ENCODE measurements around the gene UGGT2.
"Not testable (repeated sequence)": the region's sequence is repeated elsewhere in the genome, so short reads cannot be mapped to it uniquely, and the experiment has no call there.

The UGGT2 gene

DNA sequence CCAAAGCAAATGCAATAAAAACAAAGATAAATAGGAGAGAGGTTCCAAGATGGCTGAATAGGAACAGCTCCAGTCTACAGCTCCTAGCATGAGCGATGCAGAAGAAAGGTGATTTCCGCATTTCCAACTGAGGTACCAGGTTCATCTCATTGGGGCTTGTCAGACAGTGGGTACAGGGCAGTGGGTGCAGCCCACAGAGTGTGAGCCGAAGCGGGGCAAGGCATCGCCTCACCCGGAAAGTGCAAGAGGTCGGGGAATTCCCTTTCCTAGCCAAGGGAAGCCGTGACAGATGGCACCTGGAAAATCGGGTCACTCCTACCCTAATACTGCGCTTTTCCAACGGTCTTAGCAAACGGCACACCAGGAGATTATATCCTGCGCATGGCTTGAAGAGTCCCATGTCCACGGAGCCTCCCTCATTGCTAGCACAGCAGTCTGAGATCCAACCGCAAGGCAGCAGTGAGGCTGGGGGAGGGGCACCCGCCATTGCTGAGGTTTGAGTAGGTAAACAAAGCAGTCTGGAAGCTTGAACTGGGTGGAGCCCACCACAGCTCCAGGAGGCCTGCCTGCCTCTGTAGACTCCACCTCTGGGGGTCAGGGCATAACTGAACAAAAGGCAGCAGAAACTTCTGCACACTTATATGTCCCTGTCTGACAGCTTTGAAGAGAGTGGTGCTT, 6.6 kb downstream of the UGGT2 start:
- DNase-seq (ENCODE audit: low read depth in 2 of 2), result not testable (repeated sequence)

DNA sequence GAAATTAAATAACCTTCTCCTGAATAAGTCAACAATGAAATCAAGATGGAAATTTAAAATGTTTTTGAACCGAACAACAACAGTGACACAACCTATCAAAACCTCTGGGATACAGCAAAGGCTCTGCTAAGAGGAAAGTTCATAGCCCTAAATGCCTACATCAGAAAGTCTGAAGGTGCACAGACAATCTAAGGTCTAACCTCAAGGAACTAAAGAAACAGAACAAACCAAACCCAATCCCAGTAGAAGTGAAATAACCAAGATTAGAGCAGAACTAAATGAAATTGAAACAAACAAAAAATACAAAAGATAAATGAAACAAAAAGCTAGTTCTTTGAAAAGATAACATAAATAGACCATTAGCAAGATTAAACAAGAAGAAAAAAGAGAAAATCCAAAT, 9.0 kb downstream of the UGGT2 start:
- DNase-seq (ENCODE audit: low read depth in 2 of 2), result no peak

DNA sequence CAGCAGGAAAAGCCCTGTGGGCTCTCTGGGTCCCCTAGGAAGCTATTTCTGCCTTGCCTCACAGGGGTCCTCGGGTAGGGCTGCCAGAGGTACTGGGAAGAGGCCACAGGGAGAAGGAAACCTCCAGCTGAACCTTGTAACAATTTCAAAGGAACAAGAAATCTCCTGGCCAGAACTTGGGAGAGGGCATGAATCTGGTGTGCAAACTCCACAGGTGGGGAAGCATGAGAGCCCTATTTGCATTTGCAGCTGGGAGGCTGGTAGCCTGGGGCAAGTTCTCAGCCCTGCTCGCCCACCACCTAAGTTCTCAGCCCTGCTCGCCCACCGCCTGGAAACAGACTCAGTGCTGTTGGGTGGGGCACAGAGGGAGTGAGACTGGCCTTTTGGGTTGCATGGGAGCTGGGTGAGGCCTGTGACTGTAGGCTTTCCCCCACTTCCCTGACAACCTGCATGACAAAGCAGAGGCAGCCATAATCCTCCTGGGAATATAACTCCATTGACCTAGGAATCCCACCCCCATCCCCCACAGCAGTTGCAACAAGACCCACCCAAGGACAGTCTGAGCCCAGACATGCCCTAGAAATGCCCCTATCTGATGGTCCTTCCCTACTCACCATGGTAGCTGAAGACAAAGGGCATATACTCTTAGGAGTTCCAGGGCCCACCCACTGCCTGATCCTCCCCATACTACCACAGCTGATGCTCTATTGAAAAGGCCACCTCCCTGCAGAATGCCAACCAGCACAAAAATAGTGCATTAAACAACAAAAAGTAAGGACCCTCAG, 11.7 kb downstream of the UGGT2 start:
- no peak for DNase-seq (ENCODE audit: low read depth in 2 of 2)

DNA sequence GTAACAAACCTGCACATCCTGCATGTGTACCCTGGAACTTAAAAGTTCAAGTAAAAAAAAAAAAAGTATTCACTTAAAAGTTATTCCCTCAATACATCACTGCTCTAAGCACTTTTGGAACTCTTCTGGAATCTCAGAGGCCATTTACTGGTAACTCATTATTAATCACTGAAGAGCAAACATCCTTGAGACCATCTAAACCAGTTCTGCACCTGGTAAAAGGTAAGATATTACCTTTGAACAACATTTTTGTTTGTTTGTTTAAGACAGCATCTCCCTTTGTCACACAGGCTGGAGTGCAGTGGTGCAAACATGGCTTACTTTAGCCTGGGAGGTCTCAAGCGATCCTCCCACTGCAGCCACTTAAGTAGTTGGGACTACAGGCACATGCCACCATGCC, 16.7 kb downstream of the UGGT2 start:
- DNase-seq (ENCODE audit: low read depth in 2 of 2), result no peak

DNA sequence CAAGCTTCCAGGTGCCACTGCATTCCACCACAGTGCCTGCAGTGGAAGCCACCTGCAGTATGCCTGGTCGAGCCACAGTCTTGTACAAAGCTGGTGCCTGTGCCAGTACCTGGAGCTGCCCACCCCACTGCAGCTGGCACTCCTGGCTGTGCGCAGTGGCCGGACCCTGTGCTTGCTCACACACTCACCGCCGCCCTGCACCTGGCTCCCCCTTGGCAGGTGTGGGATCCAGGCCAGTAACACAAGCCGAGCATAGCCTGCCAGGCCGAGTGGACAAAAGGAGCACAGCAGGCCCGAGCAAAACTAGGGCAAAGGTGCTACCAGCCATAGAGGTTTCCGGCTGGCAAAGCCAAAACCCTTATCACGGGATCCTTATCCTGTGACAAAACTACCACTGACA, 18.5 kb downstream of the UGGT2 start:
- no peak for DNase-seq (ENCODE audit: low read depth in 2 of 2)

DNA sequence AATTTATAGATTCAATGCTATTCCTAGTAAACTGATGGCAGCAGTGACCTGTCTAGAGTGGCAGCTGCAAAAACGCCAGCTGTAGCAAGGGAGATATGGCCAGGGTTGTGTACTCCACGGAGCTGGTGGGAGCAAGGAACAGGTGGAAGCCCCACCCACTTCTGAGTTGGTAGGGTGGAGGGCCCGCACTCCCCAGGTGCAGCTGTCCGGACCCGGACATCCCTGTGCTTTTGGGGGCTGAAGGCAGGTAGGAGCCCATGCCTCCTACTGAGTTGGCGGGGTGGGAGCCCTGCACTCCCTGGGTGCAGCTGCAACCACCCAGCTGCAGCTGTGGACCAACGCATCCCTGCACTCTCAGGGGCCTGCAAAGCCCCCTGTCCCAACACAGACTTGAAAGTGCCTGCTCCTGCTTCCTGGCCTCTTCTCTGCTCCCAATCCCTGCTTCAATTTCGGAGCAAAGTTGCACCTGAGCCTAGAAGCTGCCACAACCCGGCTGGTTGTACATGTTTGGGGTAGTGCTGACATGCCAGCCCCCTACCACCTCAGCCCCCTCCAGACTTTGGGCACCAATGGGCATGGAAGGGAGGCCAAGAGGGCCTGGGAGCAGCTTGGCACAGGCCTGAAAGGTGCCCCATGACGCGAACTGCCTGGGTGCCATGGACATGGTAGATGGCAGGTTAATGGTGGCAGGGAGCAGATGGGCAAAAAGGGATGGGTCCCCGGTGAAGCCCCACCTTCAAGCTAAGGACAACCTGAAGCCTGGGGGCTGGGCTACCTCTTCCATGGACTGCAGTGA, 19.8 kb downstream of the UGGT2 start:
- DNase-seq (ENCODE audit: low read depth in 2 of 2), result no peak

DNA sequence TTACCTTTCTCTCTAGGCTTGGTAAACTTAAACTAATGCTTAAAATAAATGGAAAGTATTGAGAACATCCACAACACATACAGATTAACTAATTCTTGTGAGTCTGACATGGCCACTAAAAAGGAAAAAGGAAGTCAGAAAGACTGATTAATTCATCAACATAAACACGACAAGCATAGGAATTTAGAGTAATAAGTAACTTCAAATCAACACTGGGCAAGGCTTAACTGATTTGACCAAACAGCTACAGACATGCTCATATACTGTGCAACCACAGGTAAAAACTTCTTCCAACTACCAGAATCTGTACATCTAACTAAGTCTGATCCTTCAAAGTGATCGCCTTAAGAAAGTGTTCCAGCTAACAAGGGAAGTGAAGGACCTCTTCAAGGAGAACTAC, 20.5 kb downstream of the UGGT2 start:
- DNase-seq (ENCODE audit: low read depth in 2 of 2), result no peak

DNA sequence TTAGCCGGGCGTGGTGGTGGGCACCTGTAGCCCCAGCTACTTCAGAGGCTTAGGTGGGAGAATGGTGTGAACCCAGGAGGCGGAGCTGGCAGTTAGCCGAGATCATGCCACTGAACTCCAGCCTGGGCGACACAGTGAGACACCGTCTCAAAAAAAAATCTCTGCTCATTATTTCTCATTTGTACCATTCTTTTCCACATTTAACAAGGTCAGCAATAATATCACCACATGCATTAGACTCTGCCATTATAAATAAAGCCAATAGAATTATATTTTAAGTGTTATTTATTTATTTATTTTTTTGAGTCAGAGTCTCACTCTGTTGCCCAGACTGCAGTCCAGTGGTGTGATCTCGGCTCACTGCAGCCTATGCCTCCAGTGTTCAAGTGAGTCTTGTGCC, 24.2 kb downstream of the UGGT2 start:
- no peak for DNase-seq (ENCODE audit: low read depth in 2 of 2)

DNA sequence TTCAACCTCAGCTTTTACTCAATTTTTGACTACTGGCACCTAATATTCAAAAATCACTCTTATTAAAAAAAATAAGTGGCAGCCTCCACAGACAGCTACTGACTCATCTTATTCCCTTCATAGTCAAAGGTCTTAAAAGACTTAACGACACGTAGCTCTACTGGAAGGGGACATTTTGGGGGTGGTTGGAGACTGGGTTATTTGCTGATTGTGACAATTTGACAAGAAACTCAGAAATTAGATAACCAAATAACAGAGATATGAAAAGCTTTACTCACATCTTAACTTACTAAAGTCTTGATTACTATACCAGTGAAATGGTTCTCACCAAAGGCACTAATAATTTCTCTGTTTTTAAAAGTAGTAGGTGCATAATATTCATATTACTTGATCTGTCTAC, 25.7 kb downstream of the UGGT2 start:
- no peak for DNase-seq (ENCODE audit: low read depth in 2 of 2)

DNA sequence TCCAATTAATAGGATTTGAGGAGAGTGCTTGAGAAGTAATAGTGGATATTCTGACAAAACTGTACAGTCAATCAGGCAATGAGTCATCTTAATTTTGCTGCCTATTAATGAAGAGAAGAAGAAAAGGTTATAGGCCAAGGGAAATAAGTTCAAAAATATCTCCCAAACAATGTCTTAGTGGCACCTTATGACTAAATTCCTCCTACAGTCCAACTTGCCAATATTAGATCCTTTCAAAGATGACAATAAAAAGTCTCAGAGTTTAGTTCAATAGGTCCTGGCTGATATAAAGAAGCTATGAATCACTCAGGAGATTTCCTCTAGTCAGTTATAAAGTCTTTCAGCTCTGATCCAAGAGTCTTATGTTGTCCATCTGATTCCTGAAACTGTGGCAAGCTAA, 27.9 kb downstream of the UGGT2 start:
- DNase-seq (ENCODE audit: low read depth in 2 of 2), result no peak

DNA sequence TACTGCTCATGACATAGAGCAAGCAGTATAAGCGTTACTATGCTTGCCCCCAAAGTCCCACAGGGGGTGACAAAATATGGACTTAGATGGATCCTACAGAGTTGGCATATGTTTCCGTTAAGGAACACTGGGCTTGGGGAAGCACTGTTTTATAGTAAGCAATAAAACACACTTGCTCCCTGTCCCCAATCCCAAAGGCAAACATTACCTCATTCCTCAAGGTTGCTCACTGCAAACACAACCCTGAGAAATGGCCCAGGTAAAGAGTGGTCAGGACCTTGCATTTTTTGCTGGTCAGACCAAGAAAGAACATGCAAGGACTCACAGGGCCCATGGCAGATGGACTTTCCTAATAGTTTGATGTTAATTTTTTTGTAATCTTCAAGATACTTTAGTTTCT, 32.3 kb downstream of the UGGT2 start:
- DNase-seq (ENCODE audit: low read depth in 2 of 2), result no peak

DNA sequence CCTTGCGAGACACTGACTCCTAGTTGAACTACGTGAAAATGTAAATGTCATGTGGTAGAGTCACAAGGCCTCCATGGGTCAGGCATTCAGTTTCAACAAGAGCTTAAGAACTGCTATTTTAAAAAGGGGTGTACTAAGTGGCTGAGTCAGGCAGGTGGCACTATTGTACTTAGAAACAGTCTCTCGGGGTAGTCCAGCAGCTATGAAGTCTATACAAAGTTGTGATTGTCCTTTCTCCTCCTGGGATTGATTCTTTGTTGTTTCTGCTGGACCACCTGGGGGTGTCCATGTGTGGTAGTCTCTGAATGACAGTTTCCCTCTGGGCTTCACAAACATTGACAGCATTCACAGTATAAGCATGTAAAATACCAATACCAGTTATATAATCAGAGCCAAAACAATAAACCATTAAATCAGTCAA, 33.0 kb downstream of the UGGT2 start:
- no peak for DNase-seq (ENCODE audit: low read depth in 2 of 2)

DNA sequence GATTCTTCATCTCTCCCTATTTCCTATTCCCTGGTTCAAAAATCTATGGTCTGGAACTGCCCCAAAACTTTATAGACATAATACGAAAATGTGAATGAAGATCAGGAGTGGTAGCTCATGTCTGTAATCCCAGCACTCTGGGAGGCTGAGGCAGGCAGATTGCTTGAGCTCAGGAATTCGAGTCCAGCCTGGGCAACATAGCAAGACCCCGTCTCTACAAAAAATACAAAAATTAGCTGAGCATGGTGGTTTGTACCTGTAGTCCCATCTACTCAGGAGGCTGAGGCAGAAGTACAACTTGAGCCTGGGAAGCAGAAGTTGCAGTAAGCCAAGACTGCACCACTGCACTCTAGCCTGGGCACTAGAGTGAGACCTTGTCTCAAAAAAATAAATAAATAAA, 35.1 kb downstream of the UGGT2 start:
- no peak for DNase-seq (ENCODE audit: low read depth in 2 of 2)

DNA sequence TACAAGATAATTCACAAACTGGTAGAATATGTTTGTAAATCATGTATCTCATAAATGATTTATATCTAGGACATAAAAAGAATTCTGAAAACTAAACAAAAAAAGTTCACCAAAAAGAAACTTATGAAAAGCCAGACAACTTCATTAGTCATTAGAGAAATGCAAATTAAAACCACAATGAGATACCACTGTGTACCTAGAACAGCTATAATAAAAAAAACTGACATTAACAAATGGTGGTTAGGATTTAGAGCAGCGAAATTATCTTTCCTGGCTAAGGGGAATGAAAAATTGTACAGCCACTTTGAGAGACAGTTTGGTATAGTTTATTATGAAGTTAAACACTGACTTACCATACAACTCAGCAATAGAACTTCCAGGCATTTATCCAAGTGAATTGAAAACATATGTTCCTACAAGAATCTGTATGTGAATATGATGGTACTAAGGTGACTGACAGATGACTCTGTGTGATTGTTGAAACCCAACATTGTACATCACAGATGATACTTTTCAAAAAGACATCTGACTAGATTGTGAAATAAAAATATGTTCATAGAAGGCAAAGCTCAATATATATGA, 41.8 kb downstream of the UGGT2 start:
- no peak for DNase-seq (ENCODE audit: low read depth in 2 of 2)

DNA sequence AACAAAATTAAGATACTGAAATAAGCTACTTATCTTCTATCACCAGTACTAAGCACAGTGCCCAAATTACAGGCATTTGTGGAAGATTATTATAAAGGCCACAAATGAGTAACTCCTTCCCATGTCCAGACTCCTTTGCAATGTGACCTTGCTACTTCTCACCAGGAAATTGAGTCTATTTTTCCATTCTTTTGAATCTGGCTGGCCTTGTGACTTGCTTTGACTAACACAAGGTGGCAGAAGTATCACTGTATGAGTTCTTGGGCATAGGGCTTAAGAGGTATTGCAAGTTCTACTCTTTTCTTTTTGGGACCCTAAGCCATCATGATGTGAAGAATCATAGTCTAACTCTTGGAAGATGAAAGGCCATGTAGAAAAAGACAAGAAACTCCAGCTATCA, 49.9 kb downstream of the UGGT2 start:
- DNase-seq (ENCODE audit: low read depth in 2 of 2), result no peak

DNA sequence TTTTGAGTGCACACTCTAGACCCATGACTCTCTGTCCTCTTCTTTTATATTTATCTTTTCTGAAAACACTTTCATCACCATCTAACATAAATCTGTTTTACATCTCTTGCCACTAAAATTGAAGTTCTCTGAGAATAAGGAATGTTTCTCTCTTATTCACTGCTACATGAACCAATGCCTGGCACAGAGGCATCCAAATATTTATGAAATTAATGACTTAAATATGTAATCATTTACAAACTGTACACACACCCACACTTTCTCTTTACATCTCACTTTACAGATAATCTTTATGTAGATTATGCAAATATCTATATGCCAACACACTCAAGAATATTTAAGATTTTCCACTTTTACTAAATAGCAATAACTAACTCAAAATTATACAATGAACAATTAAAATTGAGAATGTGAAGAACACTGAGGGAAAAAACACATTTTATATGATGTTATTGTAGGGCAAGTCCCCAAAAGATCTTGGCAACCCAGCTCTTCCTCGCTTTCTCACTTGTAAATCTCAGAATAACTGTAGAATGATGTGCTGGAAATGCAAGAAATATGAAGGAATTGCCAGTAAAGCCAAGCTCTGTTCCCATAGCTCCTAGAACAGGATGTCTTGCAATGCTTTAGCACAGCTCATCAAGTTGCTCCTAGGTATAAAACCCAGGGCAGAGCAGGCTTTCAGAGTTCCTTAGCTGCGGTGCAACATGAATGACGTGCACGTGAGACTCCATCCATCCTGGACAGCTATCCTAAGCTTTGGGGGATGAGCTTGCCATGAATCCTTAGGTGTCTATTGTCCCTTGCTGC, 50.7 kb downstream of the UGGT2 start:
- no peak for DNase-seq (ENCODE audit: low read depth in 2 of 2)

DNA sequence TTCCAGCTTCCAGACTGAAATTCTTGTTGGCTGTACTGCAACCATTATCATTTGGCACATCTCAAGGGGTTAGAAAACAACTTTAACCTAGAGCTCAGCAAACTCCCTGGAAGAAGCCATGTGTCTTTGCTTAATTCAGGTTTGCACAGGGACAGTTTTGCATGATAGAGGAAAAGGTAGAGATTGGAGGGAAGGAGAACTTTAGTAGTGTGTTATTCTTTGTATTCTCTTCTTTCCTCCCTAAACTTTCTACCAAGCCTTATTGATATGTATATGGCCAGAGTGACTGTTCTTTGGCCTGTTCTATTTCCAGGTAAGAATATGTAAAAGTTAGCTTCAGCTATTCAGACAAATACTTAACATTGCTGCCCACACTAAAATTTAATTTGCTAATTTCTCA, 53.1 kb downstream of the UGGT2 start:
- no peak for DNase-seq (ENCODE audit: low read depth in 2 of 2)

DNA sequence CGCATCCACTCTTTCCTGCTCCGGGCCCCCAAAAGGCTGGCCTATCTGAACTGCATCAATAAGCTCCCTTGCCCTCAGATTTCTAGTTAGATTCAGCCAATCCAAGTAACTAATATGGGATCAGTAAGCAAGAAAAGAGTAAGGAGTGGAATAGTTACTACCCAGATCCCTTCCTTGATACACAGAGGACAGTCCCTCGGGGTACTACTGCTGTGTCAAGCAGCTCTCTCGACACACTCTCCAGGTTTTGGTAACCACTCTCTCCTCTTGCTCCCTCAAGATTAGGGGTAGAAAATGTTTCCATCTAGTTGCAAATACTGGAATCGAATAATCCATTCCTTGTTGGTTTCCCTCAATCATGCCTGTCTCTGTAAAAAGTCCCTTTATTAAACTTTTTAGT, 65.4 kb downstream of the UGGT2 start:
- no peak for DNase-seq (ENCODE audit: low read depth in 2 of 2)

DNA sequence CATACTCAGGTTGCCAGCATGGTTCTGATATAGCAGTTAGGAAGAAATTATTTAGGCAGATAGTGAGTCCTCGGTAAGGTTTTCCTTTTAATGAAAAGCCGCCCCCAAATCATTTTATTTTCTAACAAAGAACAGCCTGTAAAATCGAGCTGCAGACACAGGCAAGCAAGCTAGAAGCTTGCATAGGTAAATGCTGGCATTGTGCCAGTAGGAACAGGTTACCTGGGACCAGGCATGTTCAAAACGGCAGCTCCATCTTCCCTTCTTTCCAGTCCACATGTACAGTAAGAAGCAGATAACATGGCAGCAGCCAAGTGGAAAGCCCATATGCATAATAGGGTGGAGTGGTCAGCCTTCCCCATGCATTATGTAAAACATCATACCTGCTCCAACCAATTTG, 71.1 kb downstream of the UGGT2 start:
- no peak for DNase-seq (ENCODE audit: low read depth in 2 of 2)

DNA sequence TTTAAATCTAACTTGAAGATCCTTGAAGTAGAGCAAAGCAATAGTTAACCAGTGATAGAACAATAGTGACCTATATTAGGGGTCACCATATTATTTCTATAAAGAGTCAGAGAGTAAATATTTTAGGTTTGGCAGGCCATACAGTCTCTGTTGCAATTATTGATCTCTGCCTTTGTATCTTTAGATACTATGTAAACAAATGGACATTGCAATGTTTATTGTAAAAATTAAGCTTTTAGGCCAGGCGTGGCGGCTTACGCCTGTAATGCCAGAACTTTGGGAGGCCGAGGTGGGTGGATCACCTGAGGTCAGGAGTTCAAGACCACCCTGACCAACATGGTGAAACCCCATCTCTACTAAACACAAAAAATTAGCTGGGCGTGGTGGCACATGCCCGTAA, 80.5 kb downstream of the UGGT2 start:
- not testable (repeated sequence) for DNase-seq (ENCODE audit: low read depth in 2 of 2)

DNA sequence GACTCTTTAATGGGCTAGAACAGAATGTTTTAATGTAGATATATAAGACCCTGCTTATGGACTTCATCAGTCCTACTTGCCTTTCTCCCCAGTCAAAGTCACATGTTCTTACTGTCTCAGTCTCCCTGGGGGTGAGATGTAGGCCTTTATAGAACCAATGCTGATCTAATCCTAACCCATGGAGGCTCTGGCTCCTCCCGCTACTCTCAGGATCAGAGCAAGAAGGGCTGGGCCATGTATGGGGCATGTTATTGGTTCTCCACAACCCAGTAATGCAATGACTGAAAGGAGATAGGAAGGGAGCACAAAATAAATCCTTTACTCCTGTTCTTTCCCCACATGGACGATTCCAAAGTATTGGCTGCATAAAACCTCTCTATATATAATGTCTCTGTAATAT, 82.3 kb downstream of the UGGT2 start:
- DNase-seq (ENCODE audit: low read depth in 2 of 2), result no peak

DNA sequence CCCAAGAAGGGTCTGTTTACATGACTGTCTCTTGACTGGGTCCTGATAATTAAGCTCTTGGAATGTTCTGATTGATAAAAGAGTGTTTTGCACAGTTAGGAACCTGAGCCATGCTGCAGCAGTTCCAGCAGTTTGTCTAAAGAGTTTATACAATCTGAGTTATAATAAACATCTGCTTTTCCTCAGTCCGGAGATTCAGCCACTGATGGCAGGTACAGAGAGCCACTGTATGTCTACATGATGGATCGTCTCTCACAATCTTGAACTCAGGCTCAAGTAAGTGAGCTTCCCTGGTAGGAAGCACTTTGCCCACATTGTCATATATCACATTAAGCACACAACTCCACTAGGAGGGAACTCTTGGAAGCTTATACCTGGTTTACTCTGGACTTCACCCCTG, 84.3 kb downstream of the UGGT2 start:
- DNase-seq (ENCODE audit: low read depth in 2 of 2), result no peak

Measured in stimulated activated CD8-positive, alpha-beta memory T cell treated with anti-CD3 and anti-CD28 coated beads, Interleukin-7, amount 100 ng/mL, for 4 hours (primary cell).